Measurements from ENCODE around the gene PFN3. TPM values are rescaled to one million over a fixed set of nuclear protein-coding genes. Genes with fewer than 3 reads are reported as not detected.
A peak's percentile ranks its signal among the peaks of the same experiment; 100 is the strongest.

Gene PFN3, protein sequence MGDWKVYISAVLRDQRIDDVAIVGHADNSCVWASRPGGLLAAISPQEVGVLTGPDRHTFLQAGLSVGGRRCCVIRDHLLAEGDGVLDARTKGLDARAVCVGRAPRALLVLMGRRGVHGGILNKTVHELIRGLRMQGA
- total RNA-seq = not detected

DNA sequence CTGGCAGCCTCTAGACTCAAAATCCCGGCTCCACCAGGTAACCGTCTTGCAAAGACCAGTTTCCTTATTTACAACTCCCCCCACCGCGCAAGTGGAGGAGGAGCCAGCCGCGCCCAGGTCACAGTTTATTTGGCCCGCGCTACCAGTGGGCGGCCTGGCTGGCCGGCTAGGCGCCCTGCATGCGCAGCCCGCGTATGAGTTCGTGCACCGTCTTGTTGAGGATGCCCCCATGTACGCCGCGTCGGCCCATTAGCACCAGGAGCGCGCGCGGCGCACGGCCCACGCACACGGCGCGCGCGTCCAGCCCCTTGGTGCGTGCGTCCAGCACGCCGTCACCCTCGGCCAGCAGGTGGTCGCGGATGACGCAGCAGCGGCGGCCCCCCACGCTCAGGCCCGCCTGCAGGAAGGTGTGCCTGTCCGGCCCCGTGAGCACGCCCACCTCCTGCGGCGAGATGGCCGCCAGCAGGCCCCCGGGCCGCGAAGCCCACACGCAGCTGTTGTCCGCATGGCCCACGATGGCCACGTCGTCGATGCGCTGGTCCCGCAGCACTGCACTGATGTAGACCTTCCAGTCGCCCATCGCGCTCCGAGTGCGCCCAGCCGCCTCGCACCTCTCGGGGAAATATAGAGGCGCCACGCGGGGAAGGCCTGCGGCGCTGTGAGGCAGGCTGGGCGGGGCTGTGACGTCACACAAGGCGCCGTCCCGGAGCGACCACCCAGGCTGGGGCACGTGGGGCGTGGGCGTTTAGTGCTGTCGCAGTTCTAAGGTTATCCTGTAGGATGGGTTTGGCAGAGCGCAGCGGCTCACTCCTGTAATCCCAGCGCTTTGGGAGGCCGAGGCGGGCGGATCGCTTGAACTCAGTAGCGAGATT is at the start of gene PFN3:
PFN3 (minus strand) TSS at position 665 of the 872 bp plus-strand sequence; CDS start at position 580, 85 bp downstream.
- no peak for ATAC-seq (ENCODE audit: insufficient number of reproducible peaks, low FRiP score, low read depth)
- Histone ChIP-seq H3K27me3 (replicated peaks; ENCODE audit: insufficient read depth) (peaks cover 32% of the 10 kb centered on the region), H3K27ac (no peak within 1 kb of the TSS), H3K4me3 (no peak within 1 kb of the TSS), H3K9me3 (no peaks in the 10 kb centered on the region), H3K4me1 (ENCODE audit: control insufficient read depth in 1 of 2, low read depth in 2 of 2) (peaks cover 17 to 38% of the 10 kb centered on the region in 2 donors), H3K36me3 (no peaks in the 10 kb centered on the region)
- TF ChIP-seq, protein P1, sequence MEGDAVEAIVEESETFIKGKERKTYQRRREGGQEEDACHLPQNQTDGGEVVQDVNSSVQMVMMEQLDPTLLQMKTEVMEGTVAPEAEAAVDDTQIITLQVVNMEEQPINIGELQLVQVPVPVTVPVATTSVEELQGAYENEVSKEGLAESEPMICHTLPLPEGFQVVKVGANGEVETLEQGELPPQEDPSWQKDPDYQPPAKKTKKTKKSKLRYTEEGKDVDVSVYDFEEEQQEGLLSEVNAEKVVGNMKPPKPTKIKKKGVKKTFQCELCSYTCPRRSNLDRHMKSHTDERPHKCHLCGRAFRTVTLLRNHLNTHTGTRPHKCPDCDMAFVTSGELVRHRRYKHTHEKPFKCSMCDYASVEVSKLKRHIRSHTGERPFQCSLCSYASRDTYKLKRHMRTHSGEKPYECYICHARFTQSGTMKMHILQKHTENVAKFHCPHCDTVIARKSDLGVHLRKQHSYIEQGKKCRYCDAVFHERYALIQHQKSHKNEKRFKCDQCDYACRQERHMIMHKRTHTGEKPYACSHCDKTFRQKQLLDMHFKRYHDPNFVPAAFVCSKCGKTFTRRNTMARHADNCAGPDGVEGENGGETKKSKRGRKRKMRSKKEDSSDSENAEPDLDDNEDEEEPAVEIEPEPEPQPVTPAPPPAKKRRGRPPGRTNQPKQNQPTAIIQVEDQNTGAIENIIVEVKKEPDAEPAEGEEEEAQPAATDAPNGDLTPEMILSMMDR (IDR thresholded peaks at IDR 0.05) = no peak
- DNase-seq (ENCODE audit: low spot score) = no peak

DNA sequence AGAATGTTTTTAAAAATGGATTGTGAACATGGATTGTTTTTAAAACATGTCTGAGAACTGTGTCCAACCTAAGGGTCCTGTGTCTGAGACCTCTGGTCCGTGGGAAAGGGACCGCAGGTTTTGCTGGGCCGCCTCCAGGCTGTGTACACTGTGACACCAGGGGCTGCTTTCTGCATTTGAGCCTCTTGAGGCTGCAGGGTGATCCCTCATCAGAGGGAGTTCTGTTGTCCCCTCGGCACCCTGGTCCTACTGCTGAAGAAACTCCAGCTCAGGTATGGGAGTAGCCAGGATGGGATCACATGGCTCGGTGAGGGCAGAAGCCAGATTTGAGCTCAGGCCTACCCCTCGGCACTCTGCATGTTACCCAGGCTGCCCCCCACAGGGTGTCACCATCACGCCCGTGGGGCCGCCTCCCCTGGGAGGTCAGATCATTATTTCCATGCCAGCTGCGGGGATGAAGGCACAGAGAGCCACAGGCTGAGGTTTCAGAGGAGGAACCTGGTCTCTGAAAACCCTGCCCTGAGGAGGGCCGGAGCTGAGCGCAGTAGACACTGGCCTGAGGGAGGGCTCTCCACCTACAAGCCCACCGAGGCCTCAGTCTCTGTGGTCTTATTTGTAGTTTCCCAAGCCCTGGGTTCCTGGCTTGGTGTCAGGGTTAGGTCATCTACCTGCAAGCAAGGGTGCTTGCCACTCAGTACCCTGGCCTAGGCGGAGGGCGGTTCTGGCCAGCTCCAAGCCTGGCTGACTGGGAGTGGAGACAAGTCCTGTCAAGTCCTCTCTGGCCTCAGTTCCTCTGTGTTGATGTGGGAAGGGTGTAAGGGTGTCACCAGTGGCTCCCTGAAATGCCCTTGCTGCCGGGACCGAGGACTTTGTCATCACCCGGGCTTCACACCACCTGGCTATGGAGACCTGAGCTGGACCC is 48.9 kb upstream of the PFN3 start:
- no peak for ATAC-seq (ENCODE audit: insufficient number of reproducible peaks, low FRiP score, low read depth)
- no peaks in the 10 kb centered on the region for H3K27me3 ChIP-seq (replicated peaks; ENCODE audit: insufficient read depth)

DNA sequence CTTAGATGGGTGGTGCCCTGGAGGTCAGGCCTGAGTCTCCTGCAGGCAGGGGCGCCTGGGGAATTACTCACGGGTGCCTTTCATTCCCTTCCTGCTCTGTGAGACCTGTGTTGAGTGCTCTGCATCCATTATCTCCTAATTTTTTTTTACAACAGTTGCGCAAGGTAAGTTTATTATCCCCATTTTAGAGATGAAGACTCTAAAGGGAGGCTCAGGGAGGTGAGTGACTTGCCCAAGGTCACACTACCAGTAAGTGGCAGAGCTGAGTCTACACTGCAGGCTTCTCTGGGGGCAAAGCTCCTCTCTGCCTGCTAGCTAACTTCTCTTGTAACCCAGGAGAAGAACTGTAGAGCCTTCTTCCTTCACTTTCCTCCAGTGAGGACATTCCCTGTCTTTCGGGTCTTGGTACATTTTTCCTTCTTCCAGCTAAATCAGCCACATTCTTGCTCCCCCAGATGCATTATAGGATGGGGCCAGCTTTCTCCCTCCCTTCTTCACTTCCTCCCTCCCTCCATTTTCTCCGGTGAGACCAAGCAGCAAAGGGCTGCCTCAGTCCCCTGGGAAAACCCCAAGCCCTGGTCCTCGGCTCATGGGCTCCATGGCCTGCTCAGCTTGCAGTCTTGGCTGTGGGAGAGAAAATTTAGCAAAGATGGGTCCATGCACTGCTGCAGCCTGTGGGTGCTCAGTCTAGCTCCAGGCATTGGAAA is 47.9 kb upstream of the PFN3 start:
- TF ChIP-seq, protein P1 (IDR thresholded peaks at IDR 0.05) = no peak
- DNase-seq (ENCODE audit: low spot score) (no peak), ATAC-seq (ENCODE audit: insufficient number of reproducible peaks, low FRiP score, low read depth) (no peak)
- Histone ChIP-seq H3K27ac (no peak overlapping the region), H3K36me3 (no peaks in the 10 kb centered on the region), H3K4me1 (ENCODE audit: control insufficient read depth in 1 of 2, low read depth in 2 of 2) (peaks cover 20 to 33% of the 10 kb centered on the region in 2 donors), H3K9me3 (no peaks in the 10 kb centered on the region), H3K27me3 (replicated peaks; ENCODE audit: insufficient read depth) (no peaks in the 10 kb centered on the region), H3K4me3 (peak overlapping the region; percentile 83)

More for the DNA sequence above, 48.9 kb upstream of the PFN3 start:
- Histone ChIP-seq H3K27ac (no peak overlapping the region), H3K4me3 (no peak overlapping the region), H3K4me1 (ENCODE audit: control insufficient read depth in 1 of 2, low read depth in 2 of 2) (peaks cover 29 to 42% of the 10 kb centered on the region in 2 donors), H3K36me3 (no peaks in the 10 kb centered on the region), H3K9me3 (no peaks in the 10 kb centered on the region)
- DNase-seq (ENCODE audit: low spot score) = no peak
- TF ChIP-seq, protein P1 (IDR thresholded peaks at IDR 0.05) = no peak

DNA sequence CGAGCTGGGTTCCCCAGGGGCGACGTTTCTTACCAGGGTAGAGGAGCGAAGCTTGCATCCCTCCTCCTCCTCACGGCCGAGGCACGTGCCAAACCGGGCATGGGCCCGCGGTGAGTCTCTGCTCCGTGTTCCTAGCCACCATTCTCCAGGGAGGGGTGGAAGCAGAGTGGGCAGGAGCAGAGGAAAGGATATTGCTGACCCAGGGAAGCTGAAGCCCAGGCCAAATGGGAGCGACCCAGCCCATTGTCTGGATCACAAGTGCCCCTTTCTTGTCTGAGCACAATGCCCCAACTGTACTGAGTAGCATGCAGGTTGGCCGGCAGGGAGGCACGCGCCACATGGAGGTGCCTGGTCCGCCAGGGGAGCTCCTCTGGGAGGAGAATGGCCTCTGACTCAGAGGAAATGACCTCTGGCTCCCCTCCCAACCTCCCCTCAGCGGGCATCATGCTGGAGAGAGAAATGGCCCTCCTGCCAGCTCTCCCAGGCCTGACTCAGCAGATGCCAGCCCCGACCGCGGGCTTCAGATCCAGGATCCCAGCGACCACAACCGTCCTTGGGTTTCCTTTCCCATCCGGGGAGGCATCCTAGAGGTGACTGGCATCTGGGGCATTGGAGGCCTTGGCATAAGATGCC is 47.3 kb upstream of the PFN3 start:
- H3K4me1 ChIP-seq (ENCODE audit: control insufficient read depth in 1 of 2, low read depth in 2 of 2) = peaks cover 20 to 27% of the 10 kb centered on the region in 2 donors
- H3K27me3 ChIP-seq (replicated peaks; ENCODE audit: insufficient read depth) = no peaks in the 10 kb centered on the region
- ATAC-seq (ENCODE audit: insufficient number of reproducible peaks, low FRiP score, low read depth) = no peak
- peak overlapping the region; percentile 83 for H3K4me3 ChIP-seq
- no peaks in the 10 kb centered on the region for H3K36me3 ChIP-seq
- DNase-seq (ENCODE audit: low spot score) = peak; percentile 52
- H3K9me3 ChIP-seq = no peaks in the 10 kb centered on the region
- H3K27ac ChIP-seq = no peak overlapping the region
- TF ChIP-seq, protein P1 (IDR thresholded peaks at IDR 0.05) = no peak
